Adrenal gland (tissue), 12 donors: Measurements from ENCODE around the gene UNC79. TPM values are rescaled to one million over a fixed set of nuclear protein-coding genes. Genes with fewer than 3 reads are reported as not detected.

Source experiments
- DNase-seq, 7 donors: peaks; one replicate each; pipeline ENCODE4 v3.0.0-alpha.2; 2019 to 2020
- H3K27ac ChIP-seq, 5 donors: fragments of 200-600 bp; sonication (generic) in 4 of 5; 1 replicate in 3 of 5; 2 replicates in 2 of 5; pipeline versions ENCODE4 v1.5.1 to v1.8.0; 2016 to 2020; ENCODE audit warnings: mild to moderate bottlenecking in 1 of 5
- H3K27me3 ChIP-seq: fragments of 200-600 bp; 2 replicates; pipeline ENCODE4 v1.8.0; 2021
- H3K36me3 ChIP-seq, 2 donors: fragments of 200-600 bp; replicated peaks in 1 of 2; 1 replicate in 1 of 2; 2 replicates in 1 of 2; pipeline versions ENCODE4 v1.5.1 to v1.8.0; 2018 to 2022
- H3K4me1 ChIP-seq, 2 donors: fragments of 200-600 bp; replicated peaks in 1 of 2; 1 replicate in 1 of 2; 2 replicates in 1 of 2; pipeline versions ENCODE4 v1.5.1 to v1.8.0; 2018 to 2021
- H3K4me3 ChIP-seq, 4 donors: fragments of 200-600 bp; sonication (generic) in 3 of 4; one replicate each; pipeline ENCODE4 v1.5.1; 2016 to 2018
- H3K9me3 ChIP-seq, 3 donors: fragments of 200-600 bp; sonication (generic) in 1 of 3; replicated peaks in 1 of 3; 1 replicate in 2 of 3; 2 replicates in 1 of 3; pipeline versions ENCODE4 v1.5.1 to v1.8.0; 2016 to 2021
- POLR2A ChIP-seq, 2 donors: fragments of 450-650 bp; IDR thresholded peaks; one replicate each; pipeline ENCODE4 v1.6.1; 2017; ENCODE audit warnings: antibody characterized with exemption in 2 of 2, mild to moderate bottlenecking in 2 of 2, moderate library complexity in 1 of 2
- WGBS, 4 donors: extraction: QIAGEN DNeasy Blood & Tissue Kit in 2 of 4; methylation state at CpG; one replicate each; pipeline versions ENCODE4 v1.1.5 to v1.1.7; 2013 to 2017; 5-methylcytosine and 5-hydroxymethylcytosine counted together
- intact Hi-C, 2 donors: fragments of 100-400 bp; cut with DNase I; formaldehyde crosslinking; loops; one replicate each; pipeline versions ENCODE4 v1.14.1 to v1.15.0; 2022 to 2023
- polyA plus RNA-seq, 3 donors: library from polyadenylated mRNA; stranded (reverse); fragments of 200-250 nt in 2 of 3; fragments of 350-450 nt in 1 of 3; fragmentation: Illumina TruSeq in 1 of 3; extraction: RNeasy Lipid Tissue Mini Kit (QIAGEN cat#74804) in 1 of 3; gene quantifications; one replicate each; pipeline ENCODE4 v1.2.3, GENCODE V29; 2013 to 2014
- total RNA-seq, 9 donors: library from RNA; depleted of rRNA in 4 of 9; stranded (reverse); fragments of >200 nt in 4 of 9; fragments of 120-200 nt in 1 of 9; fragmentation: NEBNext Ultra II Directional in 1 of 9; extraction: Animal tissue kit (Norgen Biotek cat#: 25700) in 1 of 9; gene quantifications; one replicate each; pipeline versions ENCODE4 v1.1.0 to v1.2.4, GENCODE V29; 2013 to 2023
- TF ChIP-seq, protein P1 (sequence below), 6 experiments: fragments of 450-650 bp in 4 of 6; fragments of 200-600 bp in 2 of 6; sonication (generic) in 1 of 6; IDR thresholded peaks; 1 replicate in 5 of 6; 2 replicates in 1 of 6; pipeline versions ENCODE4 v1.5.1 to v1.8.0; 2016 to 2021; ENCODE audit warnings: antibody characterized with exemption in 6 of 6, mild to moderate bottlenecking in 2 of 6, moderate library complexity in 1 of 6
- donor health status: healthy with polysubstance abuse.
- donor health status: Bipolar disorder and iron deficiency.
- donor health status: DM: yes; HTN: yes; CAD: no.
- donor health status: DM: no; HTN: no; CAD: no.
- donor health status: DM: no; HTN: no; CAD: no.
- donor health status: DM: yes; HTN: yes; CAD: no.

UNC79 gene
- total and polyA plus RNA-seq, 12 donors: 0.09 to 4.3 (median 1.1) TPM

DNA sequence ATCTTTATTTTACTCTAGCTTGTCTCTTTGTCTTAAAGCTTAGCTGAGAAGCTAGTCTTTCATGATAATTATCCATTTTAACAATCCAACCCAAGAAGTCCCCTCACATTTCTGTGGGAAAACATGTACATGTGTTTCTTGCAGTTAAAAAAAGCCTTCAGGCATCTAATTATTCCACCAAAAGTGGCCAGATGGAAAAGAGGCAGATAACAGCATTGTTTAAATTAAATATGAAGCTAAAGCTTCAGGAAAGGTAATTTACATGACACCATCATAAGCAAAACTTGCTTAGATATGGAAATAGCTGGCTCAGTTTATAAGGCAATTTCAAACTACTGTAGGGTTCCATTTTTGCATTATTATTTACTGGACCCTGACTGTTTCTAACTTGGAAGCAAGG lies 175.4 kb downstream of the UNC79 start:
- H3K36me3 ChIP-seq: no peaks in the 10 kb centered on the region
- no peak for DNase-seq
- H3K4me3 ChIP-seq: no peak overlapping the region
- no peaks in the 10 kb centered on the region for H3K4me1 ChIP-seq
- TF ChIP-seq, protein P1, sequence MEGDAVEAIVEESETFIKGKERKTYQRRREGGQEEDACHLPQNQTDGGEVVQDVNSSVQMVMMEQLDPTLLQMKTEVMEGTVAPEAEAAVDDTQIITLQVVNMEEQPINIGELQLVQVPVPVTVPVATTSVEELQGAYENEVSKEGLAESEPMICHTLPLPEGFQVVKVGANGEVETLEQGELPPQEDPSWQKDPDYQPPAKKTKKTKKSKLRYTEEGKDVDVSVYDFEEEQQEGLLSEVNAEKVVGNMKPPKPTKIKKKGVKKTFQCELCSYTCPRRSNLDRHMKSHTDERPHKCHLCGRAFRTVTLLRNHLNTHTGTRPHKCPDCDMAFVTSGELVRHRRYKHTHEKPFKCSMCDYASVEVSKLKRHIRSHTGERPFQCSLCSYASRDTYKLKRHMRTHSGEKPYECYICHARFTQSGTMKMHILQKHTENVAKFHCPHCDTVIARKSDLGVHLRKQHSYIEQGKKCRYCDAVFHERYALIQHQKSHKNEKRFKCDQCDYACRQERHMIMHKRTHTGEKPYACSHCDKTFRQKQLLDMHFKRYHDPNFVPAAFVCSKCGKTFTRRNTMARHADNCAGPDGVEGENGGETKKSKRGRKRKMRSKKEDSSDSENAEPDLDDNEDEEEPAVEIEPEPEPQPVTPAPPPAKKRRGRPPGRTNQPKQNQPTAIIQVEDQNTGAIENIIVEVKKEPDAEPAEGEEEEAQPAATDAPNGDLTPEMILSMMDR (IDR thresholded peaks at IDR 0.05): no peak
- TF ChIP-seq POLR2A (IDR thresholded peaks at IDR 0.05): no peak
- H3K27ac ChIP-seq: no peak overlapping the region
- H3K27me3 ChIP-seq: no peaks in the 10 kb centered on the region
- intact Hi-C loops: no loop called here
- H3K9me3 ChIP-seq: no peaks in the 10 kb centered on the region

DNA sequence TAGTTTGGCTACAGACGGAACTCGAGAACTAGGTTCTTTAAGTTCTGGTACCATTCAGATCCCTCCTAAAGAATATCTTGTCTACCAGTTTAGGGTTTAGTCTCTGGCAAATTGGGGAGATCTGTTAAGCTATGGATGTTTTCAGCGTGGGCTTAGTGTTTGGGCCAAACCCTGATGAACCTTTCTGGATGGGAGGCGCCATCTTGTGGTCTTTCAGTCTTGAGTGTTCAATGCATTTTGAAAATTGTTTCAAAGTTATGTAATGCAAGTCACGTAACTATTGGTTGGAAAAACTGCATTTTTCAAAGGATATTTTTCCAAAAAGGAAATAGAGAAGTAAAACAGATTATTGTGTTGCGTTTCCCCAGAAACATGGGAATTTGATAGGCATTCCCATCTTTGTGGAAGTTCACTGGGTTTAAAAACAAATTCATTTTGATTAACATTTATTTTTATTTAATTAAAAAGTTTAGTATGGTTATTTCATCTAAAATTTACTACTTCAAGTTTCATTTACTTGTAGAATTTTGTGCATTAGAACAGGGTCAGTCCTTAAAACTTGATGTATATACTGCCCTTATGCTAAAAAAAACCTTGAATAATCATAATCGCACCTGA lies 188.5 kb downstream of the UNC79 start:
- WGBS, 4 donors: 43 to 45% (median 45%) methylated on average over 7 of the region's 7 CpGs

DNA sequence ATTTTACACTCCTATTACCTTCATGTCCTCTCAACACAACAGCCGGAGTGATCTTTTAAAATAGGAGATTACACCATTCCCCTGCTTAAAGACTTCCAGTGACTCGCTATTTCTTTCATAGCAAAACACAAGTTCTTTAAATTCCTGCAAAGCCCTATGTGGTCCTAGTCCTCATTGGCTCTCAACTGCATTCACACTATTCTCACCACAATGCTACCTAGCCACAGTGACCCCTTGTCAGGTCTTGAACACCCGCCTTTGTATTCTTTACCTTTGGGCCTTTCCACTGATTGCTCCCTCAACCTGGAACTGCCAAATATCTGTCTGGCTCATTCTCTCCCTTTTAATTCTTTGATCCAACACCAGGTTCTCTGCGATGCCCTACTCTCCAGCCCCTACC lies 197.3 kb downstream of the UNC79 start:
- no peaks in the 10 kb centered on the region for H3K27me3 ChIP-seq
- no peaks in the 10 kb centered on the region for H3K36me3 ChIP-seq
- 91 to 98% (median 94%) methylated on average over 4 of the region's 4 CpGs for WGBS, 4 donors
- no peaks in the 10 kb centered on the region for H3K9me3 ChIP-seq
- no peak for TF ChIP-seq POLR2A (IDR thresholded peaks at IDR 0.05)
- TF ChIP-seq, protein P1 (IDR thresholded peaks at IDR 0.05): no peak
- no peak overlapping the region for H3K27ac ChIP-seq
- intact Hi-C loops: no loop called here
- no peaks in the 10 kb centered on the region for H3K4me1 ChIP-seq
- H3K4me3 ChIP-seq: no peak overlapping the region
- DNase-seq: no peak

More for the DNA sequence above, 188.5 kb downstream of the UNC79 start:
- Histone ChIP-seq H3K36me3 (no peaks in the 10 kb centered on the region), H3K27ac (no peak overlapping the region), H3K4me1 (no peaks in the 10 kb centered on the region), H3K4me3 (no peak overlapping the region), H3K27me3 (no peaks in the 10 kb centered on the region), H3K9me3 (no peaks in the 10 kb centered on the region)
- peak; percentile 20 to 71 (median 42) for DNase-seq
- no peak for TF ChIP-seq POLR2A (IDR thresholded peaks at IDR 0.05)
- TF ChIP-seq, protein P1 (IDR thresholded peaks at IDR 0.05): peak; percentile 24 to 57 (median 53)
- intact Hi-C loops: no loop called here

DNA sequence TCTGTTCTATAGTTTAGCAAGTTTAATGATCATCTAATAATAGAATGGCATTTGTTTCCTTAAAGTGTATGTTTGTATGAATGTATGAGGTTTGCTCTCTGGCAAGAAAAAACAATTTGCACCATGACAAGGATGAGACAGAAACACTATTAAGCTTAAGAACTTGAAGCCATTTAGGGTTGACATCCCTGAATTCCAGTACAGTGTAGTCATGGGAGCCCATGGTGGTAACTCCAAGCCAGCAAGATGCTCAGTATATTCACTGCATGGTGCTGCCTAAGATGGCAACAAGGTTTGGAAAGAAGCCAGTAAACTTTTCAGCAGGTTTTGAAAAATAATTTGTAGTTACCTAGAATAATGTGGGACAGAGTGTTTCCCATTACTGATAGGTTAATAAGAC lies 198.9 kb downstream of the UNC79 start:
- no peak overlapping the region for H3K27ac ChIP-seq
- no peak overlapping the region for H3K4me3 ChIP-seq
- no peaks in the 10 kb centered on the region for H3K9me3 ChIP-seq
- no peaks in the 10 kb centered on the region for H3K4me1 ChIP-seq
- H3K36me3 ChIP-seq: no peaks in the 10 kb centered on the region
- TF ChIP-seq, protein P1 (IDR thresholded peaks at IDR 0.05): no peak
- no peak for TF ChIP-seq POLR2A (IDR thresholded peaks at IDR 0.05)
- intact Hi-C loops: no loop called here
- no peaks in the 10 kb centered on the region for H3K27me3 ChIP-seq
- DNase-seq: no peak
